OCI-LY3 (cell line): ENCODE data around the gene ADARB2.

Experiments
- H2AFZ ChIP-seq: fragments of 200-600, 300-600 bp; shearing (Covaris generic); 2 replicates; pipeline ENCODE4 v1.6.0; 2014; ENCODE audit warnings: antibody characterized with exemption, low read depth, low read length
- H3K27ac ChIP-seq: fragments of 200-600, 300-600 bp; sonication (generic); 2 replicates; pipeline ENCODE4 v1.5.1; 2014; ENCODE audit warnings: mild to moderate bottlenecking, low read length, moderate library complexity, mixed read lengths
- H3K27me3 ChIP-seq: fragments of 200-600, 300-600 bp; sonication (generic); 2 replicates; pipeline ENCODE4 v1.6.1; 2014; ENCODE audit warnings: low read depth, low read length, mixed read lengths
- H3K36me3 ChIP-seq: fragments of 200-600, 300-600 bp; sonication (generic); replicated peaks from 2 replicates; pipeline ENCODE3; 2014; ENCODE audit warnings: low read depth, low read length, mixed read lengths
- H3K4me1 ChIP-seq: fragments of 300-600, 200-600 bp; sonication (generic); 2 replicates; pipeline ENCODE4 v1.6.1; 2014; ENCODE audit warnings: low read length, mixed read lengths
- H3K4me2 ChIP-seq: fragments of 200-600, 300-600 bp; sonication (generic); 2 replicates; pipeline ENCODE4 v1.6.1; 2014; ENCODE audit warnings: low read length, mixed read lengths
- H3K4me3 ChIP-seq: fragments of 300-600, 200-600 bp; sonication (generic); 2 replicates; pipeline ENCODE4 v1.5.1; 2014; ENCODE audit warnings: antibody characterized with exemption, mild to moderate bottlenecking, low read length, moderate library complexity
- H3K79me2 ChIP-seq: fragments of 300-600, 200-600 bp; shearing (Covaris generic); 2 replicates; pipeline ENCODE4 v1.6.1; 2014; ENCODE audit warnings: mild to moderate bottlenecking, low read length, mixed read lengths
- H3K9ac ChIP-seq: fragments of 300-600, 200-600 bp; shearing (Covaris generic); 2 replicates; pipeline ENCODE4 v1.6.0; 2014; ENCODE audit warnings: mild to moderate bottlenecking, low read length, moderate library complexity
- H3K9me3 ChIP-seq: fragments of 200-600, 300-600 bp; shearing (Covaris generic); 2 replicates; pipeline ENCODE4 v1.6.1; 2014; ENCODE audit warnings: low read length, mixed read lengths; ENCODE audit not compliant: insufficient read depth
- H4K20me1 ChIP-seq: fragments of 200-600, 300-600 bp; sonication (generic); 2 replicates; pipeline ENCODE4 v1.6.1; 2016; ENCODE audit warnings: low read length, mixed read lengths; ENCODE audit not compliant: insufficient read depth
- CTCF ChIP-seq: fragments of 200-600, 300-600 bp; sonication (generic); IDR thresholded peaks from 2 replicates; pipeline ENCODE4 v1.5.1; 2014; ENCODE audit warnings: antibody characterized with exemption, low read length, low read depth
- EZH2phosphoT487 ChIP-seq: fragments of 200-600 bp; shearing (Covaris generic); IDR thresholded peaks from 2 replicates; pipeline ENCODE4 v1.6.1; 2018; ENCODE audit warnings: antibody characterized with exemption, mixed run types, low read depth

Gene ADARB2

DNA sequence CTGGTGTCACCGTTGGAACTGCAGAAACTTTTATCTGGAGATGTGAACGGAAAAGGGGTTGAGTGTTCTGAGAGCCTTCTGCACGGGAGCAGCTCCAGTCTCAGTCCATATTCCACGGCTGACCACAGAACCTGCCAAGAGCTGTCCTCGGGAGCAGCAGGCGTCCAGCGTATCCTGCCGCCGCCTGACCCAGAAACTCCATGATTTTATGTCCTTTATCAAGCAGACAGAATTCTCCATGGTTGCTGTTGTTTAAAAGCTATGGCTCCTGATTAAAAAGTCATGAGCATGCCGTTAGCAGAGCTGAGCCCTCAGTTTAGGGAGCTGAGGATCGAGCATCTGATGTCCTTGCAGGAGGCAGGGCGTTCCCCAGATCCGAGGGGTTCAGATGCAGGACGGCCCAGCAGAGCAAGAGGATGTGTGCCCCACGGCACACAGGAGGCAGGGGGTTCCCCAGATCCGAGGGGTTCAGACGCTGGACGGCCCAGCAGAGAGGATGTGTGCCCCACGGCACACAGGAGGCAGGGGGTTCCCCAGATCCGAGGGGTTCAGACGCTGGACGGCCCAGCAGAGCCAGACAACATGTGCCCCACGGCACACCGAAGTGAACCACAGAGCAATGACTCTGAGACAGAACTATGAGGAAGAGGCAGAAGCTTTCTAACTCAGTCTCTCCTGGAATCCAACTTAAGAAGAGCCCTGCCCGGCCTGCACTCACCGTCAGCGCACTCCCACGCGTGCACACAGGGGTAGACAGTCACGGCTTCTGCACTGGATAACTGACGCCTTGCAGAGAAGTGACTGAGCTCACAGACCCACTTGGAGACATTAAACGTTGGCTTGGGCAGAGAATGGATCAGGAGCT is 584.7 kb downstream of the ADARB2 start:
- H3K9me3 ChIP-seq = no peaks in the 10 kb centered on the region
- H2AFZ ChIP-seq = no peak overlapping the region
- H4K20me1 ChIP-seq = no peaks in the 10 kb centered on the region
- H3K27me3 ChIP-seq = no peaks in the 10 kb centered on the region
- no peak overlapping the region for H3K9ac ChIP-seq
- TF ChIP-seq EZH2phosphoT487 = no peak
- TF ChIP-seq CTCF = no peak
- peaks cover 24% of the 10 kb centered on the region for H3K4me1 ChIP-seq
- no peak overlapping the region for H3K27ac ChIP-seq
- H3K36me3 ChIP-seq = no peaks in the 10 kb centered on the region
- no peak overlapping the region for H3K4me3 ChIP-seq
- peak overlapping the region; percentile 53 for H3K4me2 ChIP-seq
- no peaks in the 10 kb centered on the region for H3K79me2 ChIP-seq

DNA sequence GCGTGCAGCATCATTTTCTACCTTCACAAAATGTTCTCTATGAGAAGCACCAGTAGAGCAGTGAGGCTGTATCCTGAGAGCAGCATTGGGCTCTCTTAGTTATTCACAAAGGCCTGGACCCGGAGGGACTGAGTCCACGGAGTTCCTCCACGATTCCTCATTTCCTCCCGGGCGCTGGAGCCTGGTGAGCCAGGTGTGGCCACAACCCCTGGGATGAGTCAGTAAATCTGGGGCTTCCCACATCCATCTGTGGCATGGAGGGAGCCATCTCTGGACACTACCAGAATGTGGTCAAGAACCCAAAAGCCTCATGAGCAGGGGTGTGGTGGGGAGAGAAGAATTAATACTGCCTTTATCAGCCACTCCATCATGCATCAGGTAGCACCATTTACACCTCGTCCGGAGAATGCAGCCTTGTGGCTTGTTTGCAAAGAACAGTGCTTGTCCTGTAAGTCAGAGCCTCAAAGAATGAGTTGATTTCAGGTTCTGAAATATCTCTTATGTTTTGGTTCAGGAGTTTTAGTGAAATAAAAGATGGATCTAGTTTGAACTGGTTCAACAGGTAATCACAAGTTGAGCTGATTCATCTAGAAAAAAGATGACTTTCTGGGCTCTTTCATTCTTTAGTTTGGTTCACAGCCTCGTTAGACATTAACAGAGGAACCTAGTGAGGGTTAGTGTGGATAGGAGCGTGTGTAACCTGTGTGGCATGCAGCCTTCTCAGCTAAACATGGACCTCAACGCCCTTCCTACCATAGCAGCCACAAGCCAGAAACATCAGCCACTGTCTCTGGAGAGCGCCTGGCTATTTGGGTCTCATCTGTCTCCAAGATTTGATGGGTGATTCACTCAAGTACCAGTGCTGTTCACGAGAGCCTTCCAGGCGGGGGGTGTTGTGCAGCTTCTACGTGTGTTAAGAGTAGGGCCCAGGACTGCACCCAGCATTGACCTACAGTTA is 586.0 kb downstream of the ADARB2 start:
- Histone ChIP-seq H3K36me3 (no peaks in the 10 kb centered on the region), H3K4me3 (peak overlapping the region; percentile 18; the same call in 1 of the 2 replicates), H2AFZ (no peak overlapping the region), H3K4me2 (peak overlapping the region; percentile 51), H3K4me1 (peaks cover 24% of the 10 kb centered on the region), H3K27ac (peak overlapping the region; percentile 39), H3K9ac (no peak overlapping the region), H3K27me3 (no peaks in the 10 kb centered on the region), H3K79me2 (no peaks in the 10 kb centered on the region), H3K9me3 (no peaks in the 10 kb centered on the region), H4K20me1 (no peaks in the 10 kb centered on the region)
- no peak for TF ChIP-seq EZH2phosphoT487
- TF ChIP-seq CTCF = no peak

- Histone ChIP-seq H3K36me3 (no peaks in the 10 kb centered on the region), H3K4me3 (no peak overlapping the region), H3K4me2 (no peak overlapping the region), H4K20me1 (no peaks in the 10 kb centered on the region), H3K27me3 (no peaks in the 10 kb centered on the region), H2AFZ (no peak overlapping the region), H3K9me3 (no peaks in the 10 kb centered on the region), H3K79me2 (no peaks in the 10 kb centered on the region), H3K27ac (no peak overlapping the region), H3K9ac (no peak overlapping the region), H3K4me1 (peaks cover 24% of the 10 kb centered on the region)
- TF ChIP-seq CTCF (no peak), EZH2phosphoT487 (no peak)
Observed at GRCh38 chr10:1150638-1150955, 586.7 kb downstream of the ADARB2 start.
